HepG2 (cell line): ENCODE results near the gene ZCCHC3. TPM values are rescaled to one million over a fixed set of nuclear protein-coding genes. Genes with fewer than 3 reads are reported as not detected.

ENCODE experiments used
- ATAC-seq: fragments of 200-7000 bp; cut with Tn5 transposase; 3 replicates; pipeline ENCODE4 v1.9.1; 2020; ENCODE audit warnings: mild to moderate bottlenecking, moderate library complexity
- BruUV-seq: library from RNA; stranded (reverse); fragments of 400-500 nt; replicated peaks from 2 replicates; lab custom pipeline; 2021; lab: Mats Ljungman, UMichigan
- CTCF ChIA-PET: fragments of 300-600 bp; formaldehyde crosslinking; extraction: SDS; loops from one replicate; lab custom pipeline; 2021; ENCODE audit warnings: low total read pairs, inconsistent platforms, low intra/inter-chr PET ratio; lab: Yijun Ruan, JAX
- POLR2A ChIA-PET: fragments of 350-600 bp; sonication (Branson Sonifier 250); formaldehyde crosslinking; loops from one replicate; lab custom pipeline; 2020; ENCODE audit warnings: antibody characterized with exemption, inconsistent platforms; lab: Yijun Ruan, JAX
- DNase-seq: peaks from one replicate; pipeline ENCODE4 v3.0.0-alpha.2; 2015; ENCODE audit warnings: low spot score
- FAIRE-seq: peaks from 3 replicates; lab custom pipeline; 2011; peaks lifted over from hg19 to GRCh38; lab: Jason Lieb, UNC
- H2AFZ ChIP-seq: one replicate; pipeline ENCODE4 v1.6.1; 2011; ENCODE audit warnings: low read length, inconsistent platforms
- H3K27ac ChIP-seq: fragments of 300-600 bp; 3 replicates; pipeline ENCODE4 v1.8.0; 2011; ENCODE audit warnings: mixed run types, mild to moderate bottlenecking, mixed read lengths, low read length, inconsistent platforms; ENCODE audit not compliant: insufficient read depth; ENCODE audit errors: extremely low read length
- H3K27me3 ChIP-seq, 2 experiments: fragments of 200-600 bp in 1 of 2; 2 replicates in 1 of 2; 3 replicates in 1 of 2; pipeline versions ENCODE4 v1.6.0 to v1.8.0; 2011; ENCODE audit warnings: low read length in 2 of 2, mild to moderate bottlenecking in 2 of 2, moderate library complexity in 2 of 2, inconsistent platforms in 1 of 2; ENCODE audit not compliant: insufficient read depth in 2 of 2, control insufficient read depth in 1 of 2
- H3K36me3 ChIP-seq, 2 experiments: fragments of 200-600 bp in 1 of 2; replicated peaks in 1 of 2; 2 replicates in 1 of 2; 3 replicates in 1 of 2; pipeline versions ENCODE4 v1.5.1 to v1.8.0; 2011; ENCODE audit warnings: low read length in 2 of 2, inconsistent platforms in 1 of 2; ENCODE audit not compliant: insufficient read depth in 2 of 2, control insufficient read depth in 1 of 2
- H3K4me1 ChIP-seq: 2 replicates; pipeline ENCODE4 v1.5.1; 2012; ENCODE audit warnings: low read length, inconsistent platforms; ENCODE audit not compliant: insufficient read depth
- H3K4me2 ChIP-seq: 2 replicates; pipeline ENCODE4 v1.6.0; 2011; ENCODE audit warnings: low read depth, low read length, inconsistent platforms
- H3K4me3 ChIP-seq, 3 experiments: fragments of 200-600 bp in 1 of 3; sonication (generic), shearing (Covaris generic) in 1 of 3; replicated peaks in 1 of 3; 2 replicates each; pipeline ENCODE4 v1.5.1; 2011 to 2016; ENCODE audit warnings: low read length in 3 of 3, inconsistent platforms in 2 of 3, low read depth in 2 of 3, mild to moderate bottlenecking in 2 of 3, control low read depth in 1 of 3, mixed read lengths in 1 of 3; ENCODE audit not compliant: insufficient read depth in 1 of 3
- H3K79me2 ChIP-seq: one replicate; pipeline ENCODE4 v1.6.1; 2011; ENCODE audit warnings: low read length, inconsistent platforms; ENCODE audit not compliant: insufficient read depth
- H3K9ac ChIP-seq: 2 replicates; pipeline ENCODE4 v1.6.0; 2011; ENCODE audit warnings: mild to moderate bottlenecking, low read depth, low read length, inconsistent platforms; ENCODE audit not compliant: insufficient read depth
- H3K9me3 ChIP-seq: 2 replicates; pipeline ENCODE4 v1.5.1; 2012; ENCODE audit warnings: mild to moderate bottlenecking, low read length
- H4K20me1 ChIP-seq: 2 replicates; pipeline ENCODE4 v1.6.0; 2011; ENCODE audit warnings: inconsistent platforms, mild to moderate bottlenecking, low read length, moderate library complexity; ENCODE audit not compliant: insufficient read depth
- AFF4 ChIP-seq: sonication (generic); formaldehyde crosslinking; IDR thresholded peaks from 2 replicates; pipeline ENCODE4 v1.4.0; 2020; ENCODE audit warnings: missing genetic modification reagents
- ARNT ChIP-seq: fragments of 450-650 bp; IDR thresholded peaks from 2 replicates; pipeline ENCODE4 v1.6.1; 2017
- GABPB1 ChIP-seq: IDR thresholded peaks from 2 replicates; pipeline ENCODE4 v1.6.1; 2016; ENCODE audit warnings: mild to moderate bottlenecking, missing genetic modification reagents, moderate library complexity, missing compliant biosample characterization
- GMEB1 ChIP-seq: sonication (generic); formaldehyde crosslinking; IDR thresholded peaks from 2 replicates; pipeline ENCODE4 v1.5.1; 2020; ENCODE audit warnings: missing genetic modification reagents, mild to moderate bottlenecking, borderline replicate concordance
- PLSCR1 ChIP-seq: sonication (generic); formaldehyde crosslinking; IDR thresholded peaks from 2 replicates; pipeline ENCODE4 v1.5.0; 2020; ENCODE audit warnings: missing genetic modification reagents, mild to moderate bottlenecking, borderline replicate concordance
- ZFYVE20 ChIP-seq: sonication (generic); formaldehyde crosslinking; IDR thresholded peaks from 2 replicates; pipeline ENCODE4 v1.8.0; 2023; ENCODE audit warnings: low read depth, mild to moderate bottlenecking, moderate library complexity, missing genetic modification reagents, borderline replicate concordance
- ZNF234 ChIP-seq: sonication (generic); formaldehyde crosslinking; conservative IDR thresholded peaks from 2 replicates; pipeline ENCODE4 v1.5.1; 2020; ENCODE audit warnings: mild to moderate bottlenecking, missing genetic modification reagents
- ZNF235 ChIP-seq: sonication (generic); formaldehyde crosslinking; IDR thresholded peaks from 2 replicates; pipeline ENCODE4 v1.8.1; 2023; ENCODE audit warnings: mild to moderate bottlenecking, missing genetic modification reagents, borderline replicate concordance
- ZNF318 ChIP-seq: sonication (generic); formaldehyde crosslinking; IDR thresholded peaks from 2 replicates; pipeline ENCODE4 v1.4.0; 2020; ENCODE audit warnings: mild to moderate bottlenecking, missing genetic modification reagents
- WGBS: methylation state at CpG from one replicate; pipeline ENCODE4 v1.1.6; 2017; ENCODE audit warnings: low lambda C conversion rate; 5-methylcytosine and 5-hydroxymethylcytosine counted together
- in situ Hi-C: cut with HindIII; loops from 2 replicates; pipeline ENCODE4 v1.10.0; 2017; ENCODE audit warnings: low pct_unique_long_range_greater_than_20kb; ENCODE audit not compliant: extremely low pct_ligation_motif_present
- intact Hi-C: fragments of 100-400 bp; cut with micrococcal nuclease; formaldehyde crosslinking; loops from one replicate; pipeline ENCODE4 v1.10.0; 2022; ENCODE audit not compliant: unreplicated experiment
- polyA plus RNA-seq, 8 experiments: library from polyadenylated mRNA; depleted of rRNA in 3 of 8; stranded (reverse) in 7 of 8; unstranded in 1 of 8; fragments of >200 nt; fragmentation: Illumina TruSeq in 4 of 8; extraction: Trizol in 4 of 8; gene quantifications; 2 replicates each; pipeline versions ENCODE4 v1.2.1 to v1.2.3, GENCODE V29; 2011 to 2016; ENCODE audit warnings: low read depth in 4 of 8, missing spikeins in 1 of 8, mixed read lengths in 1 of 8; ENCODE audit not compliant: insufficient read depth in 1 of 8
- total RNA-seq, 5 experiments: library from RNA; depleted of rRNA; stranded (reverse); fragments of >200 nt; fragmentation: Illumina TruSeq; extraction: Trizol; gene quantifications; 2 replicates each; pipeline ENCODE4 v1.2.3, GENCODE V29; 2016; ENCODE audit warnings: low read depth in 1 of 5

Gene ZCCHC3
- total and polyA plus RNA-seq, 2 of the 13 experiments (the other 11 are each of a cell fraction or from before 2014, with no cell fraction given) = 46.6 to 63.0 TPM

- Histone ChIP-seq H3K79me2 (no peaks in the 10 kb centered on the region), H3K27me3 (peaks cover 6 to 36% of the 10 kb centered on the region in 2 experiments; a peak in 4 of 5 replicates), H3K36me3 (no peaks in the 10 kb centered on the region), H2AFZ (no peak overlapping the region), H3K4me1 (no peaks in the 10 kb centered on the region), H3K9ac (no peak overlapping the region), H3K9me3 (no peaks in the 10 kb centered on the region), H3K4me3 (no peak overlapping the region), H4K20me1 (no peaks in the 10 kb centered on the region), H3K4me2 (no peak overlapping the region), H3K27ac (no peak overlapping the region)
- intact Hi-C loops (loop anchor here (1.0 kb wide), 1 partner anchor 71 kb away; no protein-coding TSS in a partner anchor), in situ Hi-C loops (no loop called here)
- BruUV-seq = no TSS peak
- CTCF ChIA-PET = interaction anchor here (0.7 to 1.9 kb wide), 3 partner anchors 8 to 72 kb away, joined by 3 to 12 read pairs (median 4); no protein-coding TSS in a partner anchor
- FAIRE-seq (peak; percentile 82), DNase-seq (peak; percentile 67), ATAC-seq (peak; percentile 92)
- POLR2A ChIA-PET = no interaction called here
- WGBS = 15% methylated on average over 8 of the region's 8 CpGs
- TF ChIP-seq PLSCR1 (CRISPR knock-in tag) = no peak
- 0 out of 2 replicates have a peak, but pooled peaks have one; percentile 75 for TF ChIP-seq ZNF318 (CRISPR knock-in tag)
- TF ChIP-seq ZNF234 (CRISPR knock-in tag) = no peak
- no peak for TF ChIP-seq ZFYVE20
- TF ChIP-seq ARNT = no peak
- TF ChIP-seq ZNF235 (CRISPR knock-in tag) = no peak
- no peak; the same call in 1 of the 2 replicates for TF ChIP-seq GABPB1 (CRISPR knock-in tag)
- no peak for TF ChIP-seq GMEB1 (CRISPR knock-in tag)
- no peak for TF ChIP-seq AFF4
Observed at GRCh38 chr20:258963-259362, 38.4 kb upstream of the ZCCHC3 start.
